Adrenal gland (tissue), 5 donors: ENCODE measurements around the gene TRMT10A.

ENCODE experiments used
- POLR2A ChIP-seq, 2 donors: fragments of 450-650 bp; IDR thresholded peaks; one replicate each; pipeline ENCODE4 v1.6.1; 2017; ENCODE audit warnings: antibody characterized with exemption in 2 of 2, mild to moderate bottlenecking in 2 of 2, moderate library complexity in 1 of 2
- TF ChIP-seq, protein P1 (sequence below), 6 experiments: fragments of 450-650 bp in 4 of 6; fragments of 200-600 bp in 2 of 6; sonication (generic) in 1 of 6; IDR thresholded peaks; 1 replicate in 5 of 6; 2 replicates in 1 of 6; pipeline versions ENCODE4 v1.5.1 to v1.8.0; 2016 to 2021; ENCODE audit warnings: antibody characterized with exemption in 6 of 6, mild to moderate bottlenecking in 2 of 6, moderate library complexity in 1 of 6
- donor health status: DM: no; HTN: no; CAD: no.

DNA sequence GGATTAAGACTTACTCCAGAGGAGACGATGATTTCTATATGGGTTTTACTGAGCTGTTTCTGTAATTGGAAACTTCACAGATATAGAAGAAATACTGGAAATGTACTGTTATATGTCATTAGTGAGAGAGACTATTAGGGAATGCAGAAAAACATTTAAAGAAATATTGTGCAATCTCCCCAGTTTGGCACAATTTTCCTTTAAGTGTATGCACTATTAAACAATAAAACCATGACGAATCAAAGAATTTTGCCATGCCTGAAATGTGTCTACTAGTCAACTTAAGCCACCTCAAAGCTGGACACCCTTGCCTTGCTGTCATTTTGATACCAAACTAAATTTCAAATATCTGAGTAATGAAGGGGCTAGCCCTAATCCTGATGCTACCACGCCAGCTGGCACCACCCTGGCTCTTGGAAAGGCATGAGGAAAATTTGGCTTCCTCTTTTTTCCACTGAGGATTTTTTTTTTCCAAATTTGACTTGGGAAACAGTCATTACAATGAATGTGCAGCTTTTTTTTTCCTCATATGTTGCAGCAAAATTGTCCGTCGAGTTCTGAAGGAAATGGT, 46.9 kb upstream of the TRMT10A start:
- TF ChIP-seq, protein P1, sequence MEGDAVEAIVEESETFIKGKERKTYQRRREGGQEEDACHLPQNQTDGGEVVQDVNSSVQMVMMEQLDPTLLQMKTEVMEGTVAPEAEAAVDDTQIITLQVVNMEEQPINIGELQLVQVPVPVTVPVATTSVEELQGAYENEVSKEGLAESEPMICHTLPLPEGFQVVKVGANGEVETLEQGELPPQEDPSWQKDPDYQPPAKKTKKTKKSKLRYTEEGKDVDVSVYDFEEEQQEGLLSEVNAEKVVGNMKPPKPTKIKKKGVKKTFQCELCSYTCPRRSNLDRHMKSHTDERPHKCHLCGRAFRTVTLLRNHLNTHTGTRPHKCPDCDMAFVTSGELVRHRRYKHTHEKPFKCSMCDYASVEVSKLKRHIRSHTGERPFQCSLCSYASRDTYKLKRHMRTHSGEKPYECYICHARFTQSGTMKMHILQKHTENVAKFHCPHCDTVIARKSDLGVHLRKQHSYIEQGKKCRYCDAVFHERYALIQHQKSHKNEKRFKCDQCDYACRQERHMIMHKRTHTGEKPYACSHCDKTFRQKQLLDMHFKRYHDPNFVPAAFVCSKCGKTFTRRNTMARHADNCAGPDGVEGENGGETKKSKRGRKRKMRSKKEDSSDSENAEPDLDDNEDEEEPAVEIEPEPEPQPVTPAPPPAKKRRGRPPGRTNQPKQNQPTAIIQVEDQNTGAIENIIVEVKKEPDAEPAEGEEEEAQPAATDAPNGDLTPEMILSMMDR (IDR thresholded peaks at IDR 0.05) = no peak
- TF ChIP-seq POLR2A (IDR thresholded peaks at IDR 0.05) = no peak
